Upper lobe of left lung (tissue), 6 donors: Measurements from ENCODE around the gene FBN3. TPM values are rescaled to one million over a fixed set of nuclear protein-coding genes. Genes with fewer than 3 reads are reported as not detected.

Experiments
- ATAC-seq, 2 donors: fragments of 200-7000 bp; cut with Tn5 transposase; one replicate each; pipeline ENCODE4 v1.9.1; 2022; ENCODE audit warnings: mild to moderate bottlenecking in 2 of 2, moderate library complexity in 2 of 2; ENCODE audit not compliant: low FRiP score in 2 of 2
- DNase-seq, 2 donors: peaks; one replicate each; pipeline ENCODE4 v3.0.0-alpha.2; 2019 to 2020
- H3K27ac ChIP-seq, 4 donors: fragments of 200-600 bp; sonication (generic); one replicate each; pipeline ENCODE4 v1.5.1; 2016 to 2019
- H3K27me3 ChIP-seq, 4 donors: fragments of 200-600 bp; sonication (generic); one replicate each; pipeline ENCODE4 v1.5.1; 2017 to 2019
- H3K36me3 ChIP-seq, 4 donors: fragments of 200-600 bp; sonication (generic); one replicate each; pipeline ENCODE4 v1.5.1; 2016 to 2019
- H3K4me1 ChIP-seq, 4 donors: fragments of 200-600 bp; sonication (generic); one replicate each; pipeline ENCODE4 v1.5.1; 2018 to 2019
- H3K4me3 ChIP-seq, 4 donors: fragments of 200-600 bp; sonication (generic); one replicate each; pipeline ENCODE4 v1.5.1; 2017 to 2019; ENCODE audit warnings: mild to moderate bottlenecking in 2 of 4, moderate library complexity in 1 of 4
- H3K9me3 ChIP-seq, 4 donors: fragments of 200-600 bp; sonication (generic); one replicate each; pipeline ENCODE4 v1.5.1; 2018 to 2019
- EP300 ChIP-seq, 4 donors: sonication (generic); formaldehyde crosslinking; IDR thresholded peaks; one replicate each; pipeline ENCODE4 v1.5.1; 2017; ENCODE audit warnings: antibody characterized with exemption in 4 of 4, control low read depth in 2 of 4
- POLR2A ChIP-seq, 4 donors: fragments of 450-650 bp; IDR thresholded peaks; one replicate each; pipeline ENCODE4 v1.5.1; 2016 to 2017; ENCODE audit warnings: antibody characterized with exemption in 4 of 4, mild to moderate bottlenecking in 2 of 4
- POLR2AphosphoS5 ChIP-seq, 2 donors: sonication (generic); formaldehyde crosslinking; IDR thresholded peaks; one replicate each; pipeline ENCODE4 v1.5.1; 2017; ENCODE audit warnings: antibody characterized with exemption in 2 of 2
- WGBS, 2 donors: methylation state at CpG; one replicate each; pipeline ENCODE4 v1.1.5; 2017 to 2018; 5-methylcytosine and 5-hydroxymethylcytosine counted together
- total RNA-seq, 6 donors: library from RNA; depleted of rRNA in 4 of 6; stranded (reverse); fragments of >200 nt in 4 of 6; gene quantifications; one replicate each; pipeline versions ENCODE4 v1.1.0 to v1.2.1, GENCODE V29; 2016 to 2021
- TF ChIP-seq, protein P1 (sequence below), 6 experiments: fragments of 450-650 bp in 4 of 6; fragments of 200-600 bp in 2 of 6; sonication (generic) in 2 of 6; IDR thresholded peaks; one replicate each; pipeline ENCODE4 v1.5.1; 2016 to 2019; ENCODE audit warnings: antibody characterized with exemption in 6 of 6
- donor health status: DM: no; HTN: no; CAD: no; lungs with moderate emphysema.
- donor health status: DM: no; HTN: yes; CAD: no; lungs with severe emphysema.

The FBN3 gene
- total RNA-seq, 6 donors from 2014 or later = 0.10 to 106 (median 8.0) TPM

DNA sequence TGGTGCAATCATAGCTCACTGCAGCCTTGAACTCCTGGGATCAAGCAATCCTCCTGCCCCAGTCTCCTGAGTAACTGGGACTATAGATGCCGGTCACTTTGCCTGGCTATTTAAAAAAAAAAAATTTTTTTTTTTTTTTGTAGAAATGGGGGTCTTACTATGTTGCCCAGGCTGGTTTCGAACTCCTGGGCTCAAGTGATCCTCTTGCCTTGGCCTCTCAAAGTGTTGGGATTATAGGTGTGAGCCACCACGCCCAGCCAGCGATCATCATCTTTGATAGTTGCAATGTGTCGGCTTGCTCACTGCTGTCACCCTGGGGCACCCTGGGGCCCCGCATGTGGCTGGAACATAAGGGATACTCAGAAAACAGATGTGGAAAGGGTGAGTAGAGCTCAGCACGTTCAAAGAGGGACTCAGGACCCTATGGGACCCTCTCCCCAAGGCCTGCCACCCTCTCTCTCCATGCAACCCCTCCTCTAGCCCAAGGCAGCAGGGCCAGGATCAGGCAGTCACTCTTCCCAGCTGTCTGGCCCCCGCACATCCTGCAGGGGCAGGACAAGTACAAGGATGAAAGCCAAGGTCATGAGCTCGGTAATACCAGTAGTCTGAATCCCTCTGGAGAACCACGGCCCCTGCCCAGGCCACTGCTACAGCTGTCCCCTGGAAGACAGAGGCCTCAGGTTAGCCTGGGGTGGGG is 103.4 kb downstream of the FBN3 start:
- Histone ChIP-seq H3K27ac (no peak overlapping the region), H3K9me3 (no peaks in the 10 kb centered on the region), H3K4me1 (peaks cover 6 to 13% (median 11%) of the 10 kb centered on the region in 4 donors), H3K27me3 (no peaks in the 10 kb centered on the region), H3K36me3 (no peaks in the 10 kb centered on the region), H3K4me3 (no peak overlapping the region)
- TF ChIP-seq POLR2AphosphoS5 (IDR thresholded peaks at IDR 0.05) = no peak
- TF ChIP-seq EP300 (IDR thresholded peaks at IDR 0.05) = no peak
- TF ChIP-seq POLR2A (IDR thresholded peaks at IDR 0.05) = no peak
- TF ChIP-seq, protein P1, sequence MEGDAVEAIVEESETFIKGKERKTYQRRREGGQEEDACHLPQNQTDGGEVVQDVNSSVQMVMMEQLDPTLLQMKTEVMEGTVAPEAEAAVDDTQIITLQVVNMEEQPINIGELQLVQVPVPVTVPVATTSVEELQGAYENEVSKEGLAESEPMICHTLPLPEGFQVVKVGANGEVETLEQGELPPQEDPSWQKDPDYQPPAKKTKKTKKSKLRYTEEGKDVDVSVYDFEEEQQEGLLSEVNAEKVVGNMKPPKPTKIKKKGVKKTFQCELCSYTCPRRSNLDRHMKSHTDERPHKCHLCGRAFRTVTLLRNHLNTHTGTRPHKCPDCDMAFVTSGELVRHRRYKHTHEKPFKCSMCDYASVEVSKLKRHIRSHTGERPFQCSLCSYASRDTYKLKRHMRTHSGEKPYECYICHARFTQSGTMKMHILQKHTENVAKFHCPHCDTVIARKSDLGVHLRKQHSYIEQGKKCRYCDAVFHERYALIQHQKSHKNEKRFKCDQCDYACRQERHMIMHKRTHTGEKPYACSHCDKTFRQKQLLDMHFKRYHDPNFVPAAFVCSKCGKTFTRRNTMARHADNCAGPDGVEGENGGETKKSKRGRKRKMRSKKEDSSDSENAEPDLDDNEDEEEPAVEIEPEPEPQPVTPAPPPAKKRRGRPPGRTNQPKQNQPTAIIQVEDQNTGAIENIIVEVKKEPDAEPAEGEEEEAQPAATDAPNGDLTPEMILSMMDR (IDR thresholded peaks at IDR 0.05) = no peak
- DNase-seq (no peak), ATAC-seq (no peak)
- WGBS, 2 donors = 73% methylated on average over 10 of the region's 10 CpGs

- 84 to 85% methylated on average over 10 of the region's 10 CpGs for WGBS, 2 donors
- DNase-seq (no peak), ATAC-seq (no peak)
- no peaks in the 10 kb centered on the region for H3K4me1 ChIP-seq
- no peaks in the 10 kb centered on the region for H3K36me3 ChIP-seq
- no peak overlapping the region for H3K27ac ChIP-seq
- H3K27me3 ChIP-seq = no peaks in the 10 kb centered on the region
- no peak for TF ChIP-seq POLR2A (IDR thresholded peaks at IDR 0.05)
- TF ChIP-seq, protein P1 (IDR thresholded peaks at IDR 0.05) = no peak
- TF ChIP-seq POLR2AphosphoS5 (IDR thresholded peaks at IDR 0.05) = no peak
- no peak for TF ChIP-seq EP300 (IDR thresholded peaks at IDR 0.05)
- H3K4me3 ChIP-seq = no peak overlapping the region
- H3K9me3 ChIP-seq = no peaks in the 10 kb centered on the region
These were observed 105.4 kb downstream of the FBN3 start for GRCh38 chr19:8044018-8044417.

- Histone ChIP-seq H3K4me1 (no peaks in the 10 kb centered on the region), H3K36me3 (no peaks in the 10 kb centered on the region), H3K27ac (no peak overlapping the region), H3K9me3 (no peaks in the 10 kb centered on the region), H3K4me3 (no peak overlapping the region), H3K27me3 (no peaks in the 10 kb centered on the region)
- ATAC-seq (no peak), DNase-seq (no peak)
- TF ChIP-seq EP300 (IDR thresholded peaks at IDR 0.05) (no peak), POLR2A (IDR thresholded peaks at IDR 0.05) (no peak), POLR2AphosphoS5 (IDR thresholded peaks at IDR 0.05) (no peak)
- TF ChIP-seq, protein P1 (IDR thresholded peaks at IDR 0.05) = no peak
- 90 to 91% methylated on average over 9 of the region's 9 CpGs for whole genome bisulfite sequencing, 2 donors
These were observed 106.5 kb downstream of the FBN3 start for GRCh38 chr19:8042900-8043299.

DNA sequence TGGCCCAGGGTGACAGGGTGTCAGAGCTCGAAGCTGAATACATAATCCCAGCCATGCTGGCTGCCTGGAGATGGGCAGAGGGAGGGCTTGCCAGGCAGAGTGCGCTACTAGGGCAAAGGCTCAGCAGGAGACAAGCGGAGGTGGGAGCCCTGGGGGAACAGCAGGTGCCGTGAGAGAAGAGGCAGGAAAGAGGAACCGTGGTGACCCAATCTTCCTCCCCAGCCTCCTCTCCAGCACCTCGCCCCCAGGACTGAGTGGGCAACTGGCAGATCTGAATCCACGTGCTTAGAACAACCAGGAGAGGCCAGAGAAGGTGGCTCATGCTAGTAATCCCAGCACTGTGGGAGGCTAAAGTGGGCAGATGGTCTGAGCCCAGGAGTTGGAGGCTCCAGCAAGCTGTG is 107.9 kb downstream of the FBN3 start:
- no peak overlapping the region for H3K4me3 ChIP-seq
- DNase-seq = no peak

More for the DNA sequence above, 107.9 kb downstream of the FBN3 start:
- 52 to 75% methylated on average over 7 of the region's 7 CpGs for WGBS, 2 donors
- Histone ChIP-seq H3K27me3 (no peaks in the 10 kb centered on the region), H3K36me3 (no peaks in the 10 kb centered on the region), H3K4me1 (no peaks in the 10 kb centered on the region), H3K9me3 (no peaks in the 10 kb centered on the region), H3K27ac (no peak overlapping the region)
- no peak for ATAC-seq
- TF ChIP-seq, protein P1 (IDR thresholded peaks at IDR 0.05) = no peak
- TF ChIP-seq EP300 (IDR thresholded peaks at IDR 0.05) = no peak
- TF ChIP-seq POLR2A (IDR thresholded peaks at IDR 0.05) = no peak
- no peak for TF ChIP-seq POLR2AphosphoS5 (IDR thresholded peaks at IDR 0.05)
